ENCODE results near the gene HOXB3. TPM values are rescaled to one million over a fixed set of nuclear protein-coding genes. Genes with fewer than 3 reads are reported as not detected.

Gene HOXB3
- total RNA-seq, 4 donors from 2014 or later, result 10.6 to 30.0 (median 18.0) TPM

DNA sequence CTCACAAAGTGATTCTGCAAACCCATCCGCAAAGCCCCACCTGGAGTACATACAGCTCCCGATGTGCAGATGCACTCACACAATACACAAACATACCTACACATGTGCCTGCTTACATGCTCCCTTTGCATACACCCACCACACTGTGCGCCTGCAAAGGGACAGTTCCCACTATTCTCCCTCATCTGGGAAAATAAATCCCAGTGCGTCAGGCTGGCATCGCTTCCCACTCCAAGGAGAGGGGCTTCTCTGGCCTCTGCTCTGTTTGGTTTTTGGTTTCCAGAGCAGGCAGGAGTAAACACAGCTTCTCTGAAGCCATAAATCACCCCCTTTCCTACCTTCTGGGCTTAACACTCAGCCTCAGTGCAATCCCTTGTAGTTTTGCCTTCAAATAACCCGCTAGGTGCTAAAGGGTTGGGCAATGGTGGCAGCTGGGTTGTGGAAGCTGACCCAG lies 26.6 kb downstream of the HOXB3 start:
- no peak for DNase-seq
- Histone ChIP-seq H3K9me3 (no peaks in the 10 kb centered on the region), H3K4me3 (no peak overlapping the region), H3K4me1 (peaks cover 0 to 5% of the 10 kb centered on the region in 2 donors), H3K27ac (no peak overlapping the region), H3K27me3 (peaks cover 0 to 9% of the 10 kb centered on the region in 2 donors), H3K36me3 (no peaks in the 10 kb centered on the region)
- TF ChIP-seq POLR2A (IDR thresholded peaks at IDR 0.05) (no peak), CTCF (IDR thresholded peaks at IDR 0.05) (no peak)
- intact Hi-C loops (cut with DNase I; ENCODE audit: low total_unique reads), result no loop called here

GRCh38 chr17:48562934-48563333 lies 27.1 kb downstream of the HOXB3 start:
- no peak overlapping the region for H3K27ac ChIP-seq
- DNase-seq, result no peak
- H3K4me3 ChIP-seq, result no peak overlapping the region
- intact Hi-C loops (cut with DNase I; ENCODE audit: low total_unique reads), result no loop called here
- H3K9me3 ChIP-seq, result no peaks in the 10 kb centered on the region
- no peaks in the 10 kb centered on the region for H3K36me3 ChIP-seq
- TF ChIP-seq POLR2A (IDR thresholded peaks at IDR 0.05), result no peak
- TF ChIP-seq CTCF (IDR thresholded peaks at IDR 0.05), result no peak
- H3K27me3 ChIP-seq, result peaks cover 0 to 4% of the 10 kb centered on the region in 2 donors
- peaks cover 0 to 5% of the 10 kb centered on the region in 2 donors for H3K4me1 ChIP-seq

DNA sequence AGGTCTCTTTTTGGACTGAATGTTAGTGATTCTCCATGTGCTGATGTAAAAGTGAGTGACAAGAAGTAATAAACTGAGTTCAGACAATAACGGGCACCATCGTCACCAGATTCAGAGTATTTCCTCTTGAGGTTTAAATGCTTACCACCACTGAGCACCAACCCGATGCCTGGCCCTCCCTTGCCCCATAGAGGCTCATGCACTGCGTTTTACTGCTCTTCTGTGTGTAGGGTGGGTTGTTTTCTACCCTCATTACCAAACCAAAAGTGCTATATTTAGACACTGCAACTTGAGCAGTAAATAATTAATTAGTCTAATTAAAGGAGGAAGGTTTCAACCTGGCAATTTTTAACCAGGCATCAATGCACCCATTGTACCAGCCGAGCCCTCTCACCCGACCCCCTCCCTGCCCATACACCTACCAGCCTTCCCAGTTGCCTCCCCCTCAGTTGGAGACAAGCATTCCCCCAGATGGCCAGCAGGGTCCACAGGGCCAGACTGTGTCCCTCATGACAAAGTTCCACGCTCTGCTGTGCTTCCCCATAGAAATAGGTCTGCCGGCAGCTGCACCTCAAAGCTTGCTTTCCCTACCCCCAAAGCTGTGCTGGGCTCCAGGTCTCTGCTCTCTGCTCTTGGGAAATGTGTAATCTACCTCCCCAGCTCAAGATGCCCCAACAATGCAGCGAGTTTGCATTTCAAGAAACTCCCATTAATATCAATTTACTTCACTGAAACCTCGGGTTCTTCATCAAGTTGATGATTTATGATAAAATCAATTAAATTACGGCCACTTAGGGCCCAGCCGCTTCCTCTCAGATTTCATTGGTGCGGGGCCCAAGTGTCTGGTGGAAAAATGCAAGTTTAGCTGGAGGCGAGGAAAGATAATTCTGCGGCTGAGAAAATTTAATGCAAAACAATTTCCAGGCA lies 27.9 kb downstream of the HOXB3 start:
- TF ChIP-seq CTCF (IDR thresholded peaks at IDR 0.05), result no peak
- TF ChIP-seq POLR2A (IDR thresholded peaks at IDR 0.05), result no peak
- peaks cover 3 to 5% of the 10 kb centered on the region in 2 donors for H3K4me1 ChIP-seq
- DNase-seq, result no peak
- no peak overlapping the region for H3K4me3 ChIP-seq
- H3K9me3 ChIP-seq, result no peaks in the 10 kb centered on the region
- no peak overlapping the region for H3K27ac ChIP-seq
- H3K36me3 ChIP-seq, result no peaks in the 10 kb centered on the region
- H3K27me3 ChIP-seq, result no peaks in the 10 kb centered on the region
- intact Hi-C loops (cut with DNase I; ENCODE audit: low total_unique reads), result no loop called here

- intact Hi-C loops (cut with DNase I; ENCODE audit: low total_unique reads), result no loop called here
- peak overlapping the region in 1 of 2 donors; percentile 37 for H3K27ac ChIP-seq
These were observed 29.9 kb downstream of the HOXB3 start for GRCh38 chr17:48559840-48560817.

More at GRCh38 chr17:48559840-48560817, 29.9 kb downstream of the HOXB3 start:
- TF ChIP-seq CTCF (IDR thresholded peaks at IDR 0.05) (no peak), POLR2A (IDR thresholded peaks at IDR 0.05) (no peak)
- no peaks in the 10 kb centered on the region for H3K9me3 ChIP-seq
- DNase-seq, result no peak
- H3K27me3 ChIP-seq, result no peaks in the 10 kb centered on the region
- H3K4me3 ChIP-seq, result no peak overlapping the region
- H3K36me3 ChIP-seq, result no peaks in the 10 kb centered on the region
- peaks cover 3 to 10% of the 10 kb centered on the region in 2 donors for H3K4me1 ChIP-seq
